PFSK-1 (cell line): Measurements from ENCODE around the gene TMEM54.

Source experiments
- FOXP2 ChIP-seq: optimal IDR thresholded peaks from 2 replicates; pipeline ENCODE3; 2011; ENCODE audit warnings: borderline replicate concordance, control low read depth, inconsistent platforms; ENCODE audit not compliant: insufficient read depth; ENCODE audit errors: extremely low read length, extremely low read depth
- POLR2AphosphoS5 ChIP-seq: IDR thresholded peaks from 2 replicates; pipeline ENCODE4 v1.6.1; 2012; ENCODE audit warnings: low read depth, mild to moderate bottlenecking, control low read depth, low read length, moderate library complexity
- SIN3A ChIP-seq: IDR thresholded peaks from 2 replicates; pipeline ENCODE4 v1.6.1; 2012; ENCODE audit warnings: mild to moderate bottlenecking, low read length, moderate library complexity, borderline replicate concordance; ENCODE audit not compliant: insufficient read depth
- TAF1 ChIP-seq: IDR thresholded peaks from 2 replicates; pipeline ENCODE4 v1.6.1; 2012; ENCODE audit warnings: low read length, control low read depth, borderline replicate concordance; ENCODE audit not compliant: insufficient read depth
- TF ChIP-seq, protein P1 (sequence below), 2 experiments: IDR thresholded peaks; 2 replicates each; pipeline versions ENCODE4 v1.6.1 to v1.8.0; 2011 to 2012; ENCODE audit warnings: low read depth in 2 of 2, low read length in 2 of 2, control low read depth in 1 of 2, inconsistent platforms in 1 of 2, mild to moderate bottlenecking in 1 of 2, moderate library complexity in 1 of 2; ENCODE audit not compliant: insufficient read depth in 1 of 2

TMEM54 gene

DNA sequence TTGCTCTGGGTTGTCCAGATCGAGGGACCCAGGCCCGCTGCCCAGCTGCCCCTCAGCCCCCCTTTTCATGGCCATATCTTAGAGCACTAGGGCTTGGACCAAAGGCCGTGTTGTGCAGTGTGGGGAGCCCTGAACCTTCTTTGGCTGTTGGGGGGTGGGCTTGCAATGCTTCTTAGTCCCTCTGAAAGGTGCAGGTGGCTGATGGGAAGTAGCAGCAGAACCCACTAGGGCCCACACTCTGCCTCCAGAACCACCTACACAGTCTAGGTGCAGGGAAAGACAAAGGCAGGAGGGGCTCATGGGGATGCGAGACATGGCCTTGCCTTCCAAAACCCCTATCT lies 17.2 kb downstream of the TMEM54 start:
- TF ChIP-seq SIN3A (no peak), POLR2AphosphoS5 (no peak), TAF1 (no peak), FOXP2 (no peak)
- TF ChIP-seq, protein P1, sequence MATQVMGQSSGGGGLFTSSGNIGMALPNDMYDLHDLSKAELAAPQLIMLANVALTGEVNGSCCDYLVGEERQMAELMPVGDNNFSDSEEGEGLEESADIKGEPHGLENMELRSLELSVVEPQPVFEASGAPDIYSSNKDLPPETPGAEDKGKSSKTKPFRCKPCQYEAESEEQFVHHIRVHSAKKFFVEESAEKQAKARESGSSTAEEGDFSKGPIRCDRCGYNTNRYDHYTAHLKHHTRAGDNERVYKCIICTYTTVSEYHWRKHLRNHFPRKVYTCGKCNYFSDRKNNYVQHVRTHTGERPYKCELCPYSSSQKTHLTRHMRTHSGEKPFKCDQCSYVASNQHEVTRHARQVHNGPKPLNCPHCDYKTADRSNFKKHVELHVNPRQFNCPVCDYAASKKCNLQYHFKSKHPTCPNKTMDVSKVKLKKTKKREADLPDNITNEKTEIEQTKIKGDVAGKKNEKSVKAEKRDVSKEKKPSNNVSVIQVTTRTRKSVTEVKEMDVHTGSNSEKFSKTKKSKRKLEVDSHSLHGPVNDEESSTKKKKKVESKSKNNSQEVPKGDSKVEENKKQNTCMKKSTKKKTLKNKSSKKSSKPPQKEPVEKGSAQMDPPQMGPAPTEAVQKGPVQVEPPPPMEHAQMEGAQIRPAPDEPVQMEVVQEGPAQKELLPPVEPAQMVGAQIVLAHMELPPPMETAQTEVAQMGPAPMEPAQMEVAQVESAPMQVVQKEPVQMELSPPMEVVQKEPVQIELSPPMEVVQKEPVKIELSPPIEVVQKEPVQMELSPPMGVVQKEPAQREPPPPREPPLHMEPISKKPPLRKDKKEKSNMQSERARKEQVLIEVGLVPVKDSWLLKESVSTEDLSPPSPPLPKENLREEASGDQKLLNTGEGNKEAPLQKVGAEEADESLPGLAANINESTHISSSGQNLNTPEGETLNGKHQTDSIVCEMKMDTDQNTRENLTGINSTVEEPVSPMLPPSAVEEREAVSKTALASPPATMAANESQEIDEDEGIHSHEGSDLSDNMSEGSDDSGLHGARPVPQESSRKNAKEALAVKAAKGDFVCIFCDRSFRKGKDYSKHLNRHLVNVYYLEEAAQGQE (IDR thresholded peaks at IDR 0.05; ENCODE audit: insufficient read depth in 1 of 2, low read depth in 2 of 2, low read length in 2 of 2), result no peak

DNA sequence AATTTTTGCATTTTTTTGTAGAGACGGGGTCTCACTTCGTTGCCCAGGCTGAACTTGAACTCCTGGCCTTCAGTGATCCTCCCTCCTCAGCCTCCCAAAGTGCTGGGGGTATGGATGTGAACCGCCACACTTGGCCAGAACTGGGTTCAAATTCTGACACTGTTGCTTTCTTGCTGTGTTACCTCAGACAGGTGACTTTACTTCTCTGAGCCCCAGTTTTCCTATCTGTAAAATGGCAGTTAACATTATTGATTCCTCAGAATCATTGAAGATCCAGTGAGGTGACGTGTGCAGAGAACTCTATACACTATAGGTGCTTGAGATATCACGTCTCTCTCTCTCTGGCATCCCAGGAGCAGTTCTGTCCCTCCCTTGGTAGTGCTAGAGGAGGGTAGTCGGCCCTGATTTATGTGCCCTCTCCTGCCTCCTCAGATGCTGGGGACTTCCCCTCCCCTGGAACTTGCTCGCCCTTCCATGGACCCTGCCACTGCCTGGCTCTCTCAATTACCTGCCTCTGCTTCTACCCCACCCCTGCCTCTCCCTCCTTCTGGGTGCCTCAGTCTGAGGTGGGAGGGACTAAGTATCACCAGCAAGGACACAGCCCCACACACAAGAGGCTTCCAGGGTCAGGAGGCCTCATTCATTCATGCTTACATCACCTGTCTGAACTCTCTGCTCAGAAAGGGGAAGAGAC lies 17.7 kb downstream of the TMEM54 start:
- TF ChIP-seq FOXP2 (no peak), SIN3A (no peak), POLR2AphosphoS5 (no peak), TAF1 (no peak)
- TF ChIP-seq, protein P1 (IDR thresholded peaks at IDR 0.05; ENCODE audit: insufficient read depth in 1 of 2, low read depth in 2 of 2, low read length in 2 of 2), result no peak

DNA sequence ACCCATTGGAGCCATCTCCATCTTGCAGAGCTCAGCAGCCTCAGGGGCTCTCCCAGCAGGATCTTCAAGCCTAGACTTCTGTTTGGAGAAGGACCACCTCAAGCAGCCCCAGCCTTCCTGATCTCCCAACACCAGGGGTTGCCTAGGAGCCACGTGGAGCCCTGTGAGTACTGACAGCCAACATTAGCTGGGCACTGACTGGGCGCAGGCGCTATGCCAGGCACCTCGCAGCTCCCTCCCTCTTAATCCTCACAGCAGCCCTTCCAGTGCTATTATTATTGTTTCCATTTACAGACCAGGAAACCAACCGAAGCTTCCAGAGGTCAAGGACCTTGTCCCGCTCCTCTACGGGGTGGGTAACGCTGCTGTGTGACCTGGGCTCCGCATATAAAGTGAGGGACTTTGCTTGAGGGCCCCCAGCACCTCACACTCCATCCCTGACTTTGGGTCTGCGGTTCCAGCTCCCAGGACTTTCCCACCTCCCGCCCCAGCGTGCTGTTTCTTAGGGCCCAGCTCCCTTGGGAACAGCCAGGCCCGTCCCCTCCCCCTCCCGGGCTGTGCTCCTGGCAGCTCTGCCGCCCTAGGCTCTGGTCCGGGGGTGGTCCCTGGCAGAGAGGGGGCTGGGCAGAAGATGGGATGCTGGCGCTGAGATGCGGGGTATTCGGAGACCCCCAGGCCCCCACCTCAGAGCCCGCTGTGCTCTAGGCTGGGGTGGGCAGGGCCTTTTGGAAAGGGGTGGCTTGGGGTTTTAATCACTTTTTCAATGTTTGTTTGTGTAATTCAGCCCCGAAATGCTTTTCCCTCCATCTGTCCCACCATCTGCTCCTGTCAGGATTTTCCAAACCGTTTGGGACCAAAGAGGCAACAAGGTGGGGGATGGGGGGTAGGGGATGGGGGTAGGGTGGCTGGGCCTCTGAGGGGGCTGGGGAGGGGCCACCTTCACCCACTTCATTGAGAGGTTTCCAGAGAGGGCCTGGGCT lies 19.0 kb downstream of the TMEM54 start:
- TF ChIP-seq POLR2AphosphoS5, result no peak
- TF ChIP-seq, protein P1 (IDR thresholded peaks at IDR 0.05; ENCODE audit: insufficient read depth in 1 of 2, low read depth in 2 of 2, low read length in 2 of 2), result no peak
- no peak for TF ChIP-seq FOXP2
- no peak for TF ChIP-seq SIN3A
- TF ChIP-seq TAF1, result no peak

DNA sequence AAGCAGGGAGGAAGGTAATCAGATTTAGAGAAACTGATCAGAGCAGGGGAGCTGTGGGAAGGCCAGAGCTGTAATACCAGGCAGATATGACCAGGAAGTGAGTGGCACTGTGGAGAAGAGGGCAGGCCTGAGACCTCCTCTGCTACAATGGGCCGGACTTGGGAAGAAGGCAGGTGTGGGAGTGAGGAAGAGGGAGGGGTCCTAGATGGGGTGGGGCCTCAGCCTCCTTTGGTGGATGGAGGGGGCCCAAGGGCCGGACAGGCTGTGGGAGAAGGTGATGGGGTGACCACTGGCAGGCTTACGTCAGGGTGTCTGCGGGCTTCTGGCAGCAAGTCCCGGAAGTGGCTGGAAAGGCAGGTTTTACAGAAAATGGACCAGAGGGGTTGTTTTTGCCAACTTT lies 19.9 kb downstream of the TMEM54 start:
- no peak for TF ChIP-seq FOXP2
- no peak for TF ChIP-seq SIN3A

DNA sequence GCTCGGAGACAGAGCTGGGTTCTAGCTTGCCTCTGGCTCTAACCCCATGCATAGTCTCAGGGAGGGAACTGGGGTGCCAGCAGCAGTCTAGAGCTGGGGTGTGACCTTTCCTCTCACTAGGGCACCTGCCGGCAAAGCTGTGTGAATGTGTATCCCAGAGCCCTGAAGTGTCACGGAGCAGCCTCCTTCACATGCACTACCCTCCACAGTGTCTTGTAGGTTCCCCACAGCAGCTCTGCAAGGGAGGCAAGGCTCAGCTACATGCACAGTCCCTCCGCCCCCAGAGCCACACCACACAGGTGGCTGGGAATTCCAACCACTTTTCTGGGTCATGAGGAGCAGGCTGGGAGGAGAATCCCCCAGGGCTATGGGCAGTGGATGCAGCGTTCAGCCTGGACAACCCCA lies 22.6 kb downstream of the TMEM54 start:
- TF ChIP-seq FOXP2 (no peak), POLR2AphosphoS5 (no peak), SIN3A (no peak), TAF1 (no peak)
- TF ChIP-seq, protein P1 (IDR thresholded peaks at IDR 0.05; ENCODE audit: insufficient read depth in 1 of 2, low read depth in 2 of 2, low read length in 2 of 2), result no peak
